ENCODE data around the gene SLC19A3.
A peak's percentile ranks its signal among the peaks of the same experiment; 100 is the strongest.
"Not testable (repeated sequence)": the region's sequence is repeated elsewhere in the genome, so short reads cannot be mapped to it uniquely, and the experiment has no call there.

SLC19A3 gene

DNA sequence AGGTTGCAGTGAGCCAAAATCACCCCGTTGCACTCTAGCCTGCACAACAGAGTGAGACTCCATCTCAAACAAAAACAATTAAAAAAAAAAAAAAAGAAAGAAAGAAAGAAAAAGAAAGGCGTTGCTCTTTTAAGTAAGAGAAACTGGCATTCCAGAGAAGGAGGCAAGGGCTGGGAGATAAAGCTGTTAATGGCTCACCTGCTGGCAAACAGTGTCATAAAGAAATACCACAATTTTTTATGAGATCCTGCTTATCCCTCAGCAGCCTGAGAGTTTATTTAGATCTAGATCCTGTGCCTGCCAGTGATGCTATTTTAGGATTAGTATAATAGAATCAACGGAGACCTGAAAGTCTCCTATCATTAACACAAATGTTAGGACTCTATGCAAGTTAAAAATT lies 16.3 kb downstream of the SLC19A3 start:
- DNase-seq: no peak

DNA sequence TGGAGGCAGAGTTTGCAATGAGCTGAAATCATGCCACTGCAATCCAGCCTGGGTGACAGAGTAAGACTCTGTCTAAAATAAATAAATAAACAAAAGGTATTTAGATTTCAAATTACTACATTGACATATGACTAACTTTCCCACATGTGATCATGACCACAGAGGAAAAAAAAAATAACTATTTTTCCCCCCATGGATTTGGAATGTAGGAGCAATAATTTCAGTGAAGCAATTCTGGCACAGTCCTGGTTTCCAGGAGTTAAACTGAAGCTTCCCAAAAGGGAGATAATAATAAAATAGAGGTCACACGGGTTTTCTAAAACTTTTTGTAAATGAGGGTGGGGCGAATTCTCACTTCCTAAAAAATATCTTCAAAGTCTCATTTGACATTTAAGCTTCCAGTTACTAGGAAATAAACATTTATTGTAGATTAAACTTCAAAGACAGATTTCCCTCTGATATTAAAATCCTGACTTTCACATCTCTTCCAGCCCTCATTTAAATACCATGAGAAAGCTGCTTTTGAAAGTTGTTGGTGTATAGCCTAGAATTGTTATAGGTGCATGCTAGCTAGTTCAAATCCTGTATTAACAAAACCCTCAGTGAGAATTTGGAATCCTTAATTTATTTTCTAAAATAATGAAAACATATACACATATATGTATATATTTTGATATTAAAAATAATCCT lies 20.7 kb downstream of the SLC19A3 start:
- DNase-seq: no peak

DNA sequence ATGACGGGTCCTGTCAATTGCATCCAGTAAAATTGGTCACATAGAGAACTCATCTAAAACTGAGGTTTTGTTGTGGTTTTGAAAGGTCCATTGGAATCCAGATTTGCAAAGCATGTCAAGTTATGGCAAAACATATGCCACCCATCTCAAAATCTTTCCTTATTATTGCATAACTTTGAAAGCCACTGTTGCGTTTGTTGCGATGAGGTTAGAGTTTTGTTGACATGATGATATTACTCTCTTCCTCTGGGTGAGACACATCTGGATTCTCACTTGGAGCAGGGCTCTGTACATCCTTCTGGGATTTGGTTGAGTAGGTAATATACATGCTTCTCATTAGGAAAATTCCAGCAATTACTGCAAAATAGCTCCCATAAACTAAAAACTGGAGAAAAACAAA lies 30.6 kb downstream of the SLC19A3 start:
- DNase-seq: no peak

GRCh38 chr2:227684258-227684657 lies 33.6 kb downstream of the SLC19A3 start:
- no peak for DNase-seq

GRCh38 chr2:227677928-227678327 lies 39.9 kb downstream of the SLC19A3 start:
- DNase-seq: no peak

GRCh38 chr2:227674485-227674884 lies 43.3 kb downstream of the SLC19A3 start:
- DNase-seq: no peak

DNA sequence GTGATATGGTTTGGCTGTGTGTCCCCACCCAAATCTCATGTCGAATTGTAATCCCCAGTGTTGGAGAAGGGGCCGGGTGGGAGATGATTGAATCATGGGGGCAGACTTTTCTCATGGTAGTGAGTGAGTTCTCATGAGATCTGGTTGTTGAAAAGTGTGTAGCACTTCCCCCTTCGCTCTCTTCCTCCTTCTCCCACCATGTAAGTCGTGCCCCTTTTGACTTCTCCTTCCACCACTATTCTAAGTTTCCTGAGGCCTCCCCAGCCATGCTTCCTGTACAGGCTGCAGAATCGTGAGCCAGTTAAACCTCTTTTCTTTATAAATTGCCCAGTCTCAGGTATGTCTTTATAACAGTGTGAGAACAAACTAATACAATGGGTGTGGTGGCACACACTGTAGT lies 44.2 kb downstream of the SLC19A3 start:
- not testable (repeated sequence) for DNase-seq

DNA sequence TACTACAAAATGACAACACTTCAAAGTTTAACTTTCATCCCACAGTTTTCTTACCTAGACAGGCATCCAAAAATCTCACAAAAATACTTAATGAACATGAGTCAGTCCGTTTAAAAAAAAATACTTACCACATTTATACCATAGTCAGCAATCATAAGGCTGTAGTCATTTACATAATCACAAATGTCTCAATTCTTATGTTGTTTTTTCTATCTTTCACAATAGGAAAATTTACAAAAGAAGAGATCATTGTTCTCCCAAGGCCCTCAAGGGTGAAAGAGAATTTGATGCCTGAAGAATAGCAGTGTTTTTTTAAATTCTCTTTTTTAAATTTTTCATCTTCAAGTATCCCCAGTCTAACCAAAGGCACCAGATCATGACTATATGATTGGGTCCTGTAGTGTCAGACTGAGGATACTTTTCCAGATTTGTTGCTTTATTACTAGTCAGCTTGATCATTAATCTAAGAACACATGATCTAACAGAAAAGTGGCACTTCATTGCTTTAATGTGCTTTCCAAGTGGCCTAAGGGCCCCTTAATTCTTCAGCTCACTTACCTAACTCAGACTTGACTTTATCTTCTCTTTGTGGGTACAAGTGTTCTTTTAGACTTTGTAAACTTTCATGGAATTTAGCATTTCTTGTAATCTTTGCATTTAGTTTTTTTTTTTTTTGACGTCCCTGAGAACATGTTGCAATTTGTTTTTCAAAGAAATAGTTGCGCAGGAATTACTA lies 46.5 kb downstream of the SLC19A3 start:
- DNase-seq: no peak

GRCh38 chr2:227666631-227667170 lies 51.1 kb downstream of the SLC19A3 start, which contains the start of gene SCYGR5:
Gene SCYGR5, plus strand, starts transcription at chr2:227666804. Its CDS starts 0 bp downstream, at chr2:227666804.
- DNase-seq: not testable (repeated sequence)

DNA sequence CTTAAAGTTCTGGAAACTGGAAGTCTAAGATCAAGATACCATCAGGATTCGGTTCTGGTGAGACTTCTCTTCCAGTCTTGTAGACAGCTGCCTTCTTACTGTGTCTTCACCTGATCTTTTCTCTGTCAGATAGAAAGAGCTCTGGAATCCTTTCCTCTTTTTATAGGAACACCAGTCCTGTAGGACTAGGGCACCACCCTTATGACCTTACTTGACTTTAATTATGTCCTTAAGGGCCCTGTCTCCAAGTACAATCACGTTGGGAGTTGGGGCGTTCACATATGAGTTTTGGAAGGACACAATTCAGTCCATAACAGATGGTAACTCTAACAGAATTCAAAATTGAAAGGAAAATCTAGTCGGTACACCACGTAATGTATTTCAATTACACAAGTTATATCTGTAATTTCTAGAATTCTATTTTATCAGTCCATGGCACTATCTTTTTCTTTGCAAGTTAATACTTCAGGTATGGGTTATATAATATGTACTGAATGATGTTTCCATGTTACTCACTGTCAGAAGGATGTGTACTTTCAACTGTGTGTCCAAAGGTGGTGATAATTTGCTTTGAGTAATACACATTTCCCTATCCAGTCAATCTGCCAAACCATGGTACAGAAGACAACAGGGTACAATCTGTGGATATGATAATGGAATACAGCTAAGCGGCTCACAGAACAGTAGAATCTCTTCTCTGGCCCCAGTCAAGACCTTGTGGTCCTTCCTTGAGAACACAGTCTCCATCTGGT lies 52.5 kb downstream of the SLC19A3 start:
- no peak for DNase-seq

DNA sequence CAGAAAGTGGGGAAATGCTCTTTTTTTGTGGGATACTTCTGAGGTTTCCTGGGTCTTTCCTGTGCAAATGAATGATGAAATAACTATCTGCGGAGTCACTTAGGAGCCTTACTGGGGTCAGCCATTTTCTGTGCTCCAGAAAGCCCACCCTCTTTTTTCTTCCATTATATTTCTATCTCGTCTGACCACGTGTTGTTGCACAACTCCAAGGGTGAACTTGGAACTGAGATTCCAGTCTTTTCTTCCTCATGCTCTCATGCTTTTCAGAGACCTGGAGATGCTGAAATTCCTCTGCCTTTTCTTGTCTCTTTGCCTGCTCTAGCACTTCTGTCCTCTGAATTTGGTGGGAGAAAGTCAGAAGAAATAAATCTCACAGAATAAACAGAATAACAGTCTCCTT lies 56.0 kb downstream of the SLC19A3 start:
- no peak for DNase-seq

GRCh38 chr2:227661025-227661649 lies 56.7 kb downstream of the SLC19A3 start:
- no peak for DNase-seq

- DNase-seq: no peak
Measured at GRCh38 chr2:227657199-227657845, 60.5 kb downstream of the SLC19A3 start.

DNA sequence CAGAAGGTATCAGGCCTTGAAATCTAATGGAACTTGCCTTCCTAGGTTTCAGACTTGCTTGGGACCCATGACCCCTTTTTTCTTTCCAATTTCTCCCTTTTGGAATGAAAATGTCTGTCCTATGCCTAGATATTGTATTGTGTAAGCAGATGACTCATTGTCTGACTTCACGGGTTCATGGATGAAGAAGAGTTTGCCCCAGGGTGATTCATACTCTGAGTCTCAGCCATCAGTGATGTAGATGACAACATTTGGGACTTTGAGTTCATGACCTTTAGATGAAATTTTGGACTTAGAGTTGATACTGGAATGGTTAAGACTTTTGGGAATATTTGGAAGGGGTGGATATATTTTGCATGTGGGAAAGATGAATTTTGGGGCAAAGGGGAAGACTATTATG lies 62.4 kb downstream of the SLC19A3 start:
- peak; percentile 46 for DNase-seq

DNA sequence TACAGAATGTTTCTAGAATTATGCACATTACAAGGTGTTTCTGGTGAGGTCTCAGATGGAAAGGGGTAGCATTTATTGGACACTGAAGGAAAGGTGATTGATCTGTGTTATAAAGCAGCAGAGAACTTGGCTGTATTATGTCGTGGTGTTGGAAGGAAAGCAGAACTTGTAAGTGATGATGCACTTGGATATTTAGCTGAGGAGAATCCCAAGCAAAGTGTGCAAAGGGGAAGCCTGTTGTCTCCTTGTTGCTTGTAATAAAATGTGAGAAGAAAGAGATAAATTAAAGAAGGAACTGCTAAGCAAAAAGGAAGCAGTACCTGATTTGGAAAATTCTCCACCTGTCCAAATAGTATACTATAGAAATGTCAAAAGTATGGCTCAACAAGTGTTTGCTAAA lies 63.4 kb downstream of the SLC19A3 start:
- no peak for DNase-seq

GRCh38 chr2:227653419-227653818 lies 64.4 kb downstream of the SLC19A3 start:
- no peak for DNase-seq

DNA sequence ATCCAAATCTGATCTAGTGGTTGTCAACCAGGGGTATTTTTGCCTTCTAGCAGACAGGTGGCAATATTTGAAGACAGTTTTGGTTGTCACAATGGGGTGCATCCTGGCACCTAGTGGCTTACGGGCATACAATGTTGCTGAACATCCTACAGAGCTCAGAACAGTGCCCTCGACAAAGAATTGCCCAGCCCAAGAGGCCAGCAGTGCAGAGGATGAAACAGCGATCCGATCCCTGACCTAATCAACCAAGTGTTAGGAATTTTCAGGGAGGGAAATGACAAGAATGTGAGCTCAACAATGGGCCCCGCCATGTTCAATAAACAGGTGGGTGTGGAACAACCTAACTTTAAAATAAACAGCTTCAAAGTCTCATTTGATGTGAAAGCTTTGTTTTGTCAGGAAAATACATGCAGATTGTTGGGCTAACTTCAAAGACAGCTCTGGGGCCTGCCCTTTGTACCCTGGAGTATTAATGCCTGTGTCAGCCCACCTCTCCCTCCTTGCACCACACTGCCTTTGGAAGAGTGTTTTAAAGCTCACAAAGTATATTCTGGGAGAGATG lies 73.8 kb downstream of the SLC19A3 start:
- DNase-seq: no peak

DNA sequence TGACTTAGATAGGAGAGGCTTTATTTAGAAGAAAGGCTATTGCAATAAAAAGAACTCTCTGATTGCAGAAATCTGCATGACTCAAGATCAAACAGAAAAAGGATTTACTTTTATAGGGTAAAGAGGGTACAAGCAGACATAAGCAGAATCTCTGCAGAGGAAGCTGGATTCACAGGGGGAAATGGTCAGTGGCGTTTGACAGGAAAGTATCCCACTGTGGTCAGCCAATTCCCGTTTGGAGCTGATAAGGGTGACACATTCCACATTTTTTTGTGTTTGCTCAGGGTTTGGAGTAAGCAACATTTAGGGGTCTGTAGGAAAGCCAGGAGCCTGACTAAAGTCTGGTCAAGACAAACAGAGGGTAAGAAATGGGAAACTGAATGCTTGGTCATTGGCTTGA lies 75.2 kb downstream of the SLC19A3 start:
- no peak for DNase-seq

GRCh38 chr2:227634201-227634600 lies 83.6 kb downstream of the SLC19A3 start:
- no peak for DNase-seq

All from 8988T (cell line).